ENCODE data around the gene CDK5RAP2. TPM values are rescaled to one million over a fixed set of nuclear protein-coding genes. Genes with fewer than 3 reads are reported as not detected.

The CDK5RAP2 gene
- polyA plus RNA-seq, 1 donor (not counting 4 experiments of a cell fraction or from before 2014, with no cell fraction given), result 22.4 TPM

DNA sequence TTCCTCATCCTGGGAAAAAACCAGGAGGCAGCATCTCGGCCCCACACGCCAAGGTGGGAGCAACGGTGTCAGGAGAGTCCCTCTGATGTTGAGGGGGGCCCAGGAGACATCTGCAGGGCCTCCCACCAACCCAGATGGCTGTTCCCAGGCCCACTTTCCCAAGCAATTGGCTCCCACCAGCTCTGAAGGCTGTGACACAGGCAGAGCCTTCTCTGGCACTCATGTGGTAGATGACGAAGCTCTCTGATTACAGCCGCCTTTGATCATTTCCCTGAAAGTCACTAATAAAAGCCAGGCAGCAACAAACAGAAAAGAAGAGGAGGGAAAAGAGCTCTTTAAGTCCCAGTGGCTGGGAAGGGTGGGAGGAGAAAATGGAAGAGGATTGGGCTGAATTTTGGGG is 226.5 kb downstream of the CDK5RAP2 start:
- H3K27ac ChIP-seq (ENCODE audit: control insufficient read depth, insufficient read depth, low read length), result no peak overlapping the region
- no peaks in the 10 kb centered on the region for H3K27me3 ChIP-seq (ENCODE audit: control insufficient read depth, extremely low read depth, insufficient read depth, low read length)
- H3K4me3 ChIP-seq (ENCODE audit: control insufficient read depth in 2 of 3, extremely low read depth in 1 of 3, insufficient read depth in 2 of 3, low read depth in 1 of 3, low read length in 3 of 3), result no peak overlapping the region
- no peaks in the 10 kb centered on the region for H3K79me2 ChIP-seq (ENCODE audit: control insufficient read depth, insufficient read depth, low read length)
- no peak overlapping the region for H2AFZ ChIP-seq (ENCODE audit: control insufficient read depth, low read length)
- no peak overlapping the region for H3K4me2 ChIP-seq (ENCODE audit: control insufficient read depth, extremely low read depth, insufficient read depth, low read depth, low read length)
- no peaks in the 10 kb centered on the region for H3K9me1 ChIP-seq (ENCODE audit: control insufficient read depth, extremely low read depth, insufficient read depth, low read length)
- no peaks in the 10 kb centered on the region for H3K9me3 ChIP-seq (ENCODE audit: control insufficient read depth, low read depth, low read length)
- no peaks in the 10 kb centered on the region for H4K20me1 ChIP-seq (ENCODE audit: control insufficient read depth, extremely low read depth, insufficient read depth, low read length)
- DNase-seq (ENCODE audit: low read depth, low spot score), result no peak
- H3K9ac ChIP-seq (ENCODE audit: control insufficient read depth, extremely low read depth, insufficient read depth, low read length), result no peak overlapping the region
- dilution Hi-C loops (cut with MboI; ENCODE audit: extremely low pct_ligation_motif_present, low sequenced_read_pairs), result no loop called here
- H3K36me3 ChIP-seq (ENCODE audit: control insufficient read depth in 2 of 2, extremely low read depth in 1 of 2, insufficient read depth in 2 of 2, low read length in 2 of 2), result no peaks in the 10 kb centered on the region
- no peaks in the 10 kb centered on the region for H3K4me1 ChIP-seq (ENCODE audit: control insufficient read depth, extremely low read depth, insufficient read depth, low read length)
- no peak for FAIRE-seq
- no peak for TF ChIP-seq EZH2 (IDR thresholded peaks at IDR 0.05; ENCODE audit: low read length)
- TF ChIP-seq, protein P1, sequence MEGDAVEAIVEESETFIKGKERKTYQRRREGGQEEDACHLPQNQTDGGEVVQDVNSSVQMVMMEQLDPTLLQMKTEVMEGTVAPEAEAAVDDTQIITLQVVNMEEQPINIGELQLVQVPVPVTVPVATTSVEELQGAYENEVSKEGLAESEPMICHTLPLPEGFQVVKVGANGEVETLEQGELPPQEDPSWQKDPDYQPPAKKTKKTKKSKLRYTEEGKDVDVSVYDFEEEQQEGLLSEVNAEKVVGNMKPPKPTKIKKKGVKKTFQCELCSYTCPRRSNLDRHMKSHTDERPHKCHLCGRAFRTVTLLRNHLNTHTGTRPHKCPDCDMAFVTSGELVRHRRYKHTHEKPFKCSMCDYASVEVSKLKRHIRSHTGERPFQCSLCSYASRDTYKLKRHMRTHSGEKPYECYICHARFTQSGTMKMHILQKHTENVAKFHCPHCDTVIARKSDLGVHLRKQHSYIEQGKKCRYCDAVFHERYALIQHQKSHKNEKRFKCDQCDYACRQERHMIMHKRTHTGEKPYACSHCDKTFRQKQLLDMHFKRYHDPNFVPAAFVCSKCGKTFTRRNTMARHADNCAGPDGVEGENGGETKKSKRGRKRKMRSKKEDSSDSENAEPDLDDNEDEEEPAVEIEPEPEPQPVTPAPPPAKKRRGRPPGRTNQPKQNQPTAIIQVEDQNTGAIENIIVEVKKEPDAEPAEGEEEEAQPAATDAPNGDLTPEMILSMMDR (optimal IDR thresholded peaks at IDR 0.05 in 1 of 3, IDR thresholded peaks at IDR 0.05 in 1 of 3, conservative IDR thresholded peaks at IDR 0.05 in 1 of 3; ENCODE audit: extremely low read depth in 1 of 3, insufficient read depth in 2 of 3, low read length in 3 of 3), result no peak

GRCh38 chr9:120351106-120351505 is 228.9 kb downstream of the CDK5RAP2 start:
- Histone ChIP-seq H4K20me1 (ENCODE audit: control insufficient read depth, extremely low read depth, insufficient read depth, low read length) (no peaks in the 10 kb centered on the region), H3K27me3 (ENCODE audit: control insufficient read depth, extremely low read depth, insufficient read depth, low read length) (no peaks in the 10 kb centered on the region), H3K4me2 (ENCODE audit: control insufficient read depth, extremely low read depth, insufficient read depth, low read depth, low read length) (no peak overlapping the region), H3K9ac (ENCODE audit: control insufficient read depth, extremely low read depth, insufficient read depth, low read length) (no peak overlapping the region), H3K9me3 (ENCODE audit: control insufficient read depth, low read depth, low read length) (no peaks in the 10 kb centered on the region), H3K9me1 (ENCODE audit: control insufficient read depth, extremely low read depth, insufficient read depth, low read length) (no peaks in the 10 kb centered on the region), H3K4me1 (ENCODE audit: control insufficient read depth, extremely low read depth, insufficient read depth, low read length) (no peaks in the 10 kb centered on the region), H3K27ac (ENCODE audit: control insufficient read depth, insufficient read depth, low read length) (no peak overlapping the region), H3K79me2 (ENCODE audit: control insufficient read depth, insufficient read depth, low read length) (no peaks in the 10 kb centered on the region), H2AFZ (ENCODE audit: control insufficient read depth, low read length) (no peak overlapping the region), H3K36me3 (ENCODE audit: control insufficient read depth in 2 of 2, extremely low read depth in 1 of 2, insufficient read depth in 2 of 2, low read length in 2 of 2) (no peaks in the 10 kb centered on the region), H3K4me3 (ENCODE audit: control insufficient read depth in 2 of 3, extremely low read depth in 1 of 3, insufficient read depth in 2 of 3, low read depth in 1 of 3, low read length in 3 of 3) (no peak overlapping the region)
- no peak for DNase-seq (ENCODE audit: low read depth, low spot score)
- TF ChIP-seq, protein P1 (optimal IDR thresholded peaks at IDR 0.05 in 1 of 3, IDR thresholded peaks at IDR 0.05 in 1 of 3, conservative IDR thresholded peaks at IDR 0.05 in 1 of 3; ENCODE audit: extremely low read depth in 1 of 3, insufficient read depth in 2 of 3, low read length in 3 of 3), result no peak
- no peak for TF ChIP-seq EZH2 (IDR thresholded peaks at IDR 0.05; ENCODE audit: low read length)
- dilution Hi-C loops (cut with MboI; ENCODE audit: extremely low pct_ligation_motif_present, low sequenced_read_pairs), result no loop called here
- no peak for FAIRE-seq
